GM10266 (cell line): ENCODE data around the gene ASTN2.
"Not testable (repeated sequence)": the region's sequence is repeated elsewhere in the genome, so short reads cannot be mapped to it uniquely, and the experiment has no call there.

Experiments
- DNase-seq: peaks from one replicate; pipeline ENCODE4 v3.0.0; 2012; ENCODE audit errors: extremely low spot score
- TF ChIP-seq, protein P1 (sequence below): IDR thresholded peaks from 2 replicates; pipeline ENCODE4 v1.5.1; 2012; ENCODE audit warnings: mild to moderate bottlenecking, low read depth; ENCODE audit not compliant: control insufficient read depth, insufficient read depth; ENCODE audit errors: missing control alignments

Gene ASTN2

DNA sequence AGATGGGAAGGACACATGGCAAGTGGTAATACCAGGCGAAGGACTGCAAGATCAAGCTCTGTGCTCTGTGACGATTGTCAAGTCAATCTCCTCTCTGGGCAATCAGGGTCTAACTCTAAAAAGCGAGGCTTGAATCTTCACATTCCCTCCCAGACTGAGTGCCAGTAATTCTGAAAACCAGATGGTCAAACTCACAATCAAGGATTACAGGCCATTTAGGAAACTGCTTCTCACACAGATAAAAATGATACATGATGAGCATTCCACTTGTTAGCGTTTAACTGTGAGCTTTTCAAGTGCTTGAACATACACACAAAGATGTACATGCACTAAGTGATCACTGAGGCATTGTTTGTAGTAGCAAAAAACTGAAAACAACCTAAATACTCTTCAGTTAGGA, 517.7 kb downstream of the ASTN2 start:
- TF ChIP-seq, protein P1, sequence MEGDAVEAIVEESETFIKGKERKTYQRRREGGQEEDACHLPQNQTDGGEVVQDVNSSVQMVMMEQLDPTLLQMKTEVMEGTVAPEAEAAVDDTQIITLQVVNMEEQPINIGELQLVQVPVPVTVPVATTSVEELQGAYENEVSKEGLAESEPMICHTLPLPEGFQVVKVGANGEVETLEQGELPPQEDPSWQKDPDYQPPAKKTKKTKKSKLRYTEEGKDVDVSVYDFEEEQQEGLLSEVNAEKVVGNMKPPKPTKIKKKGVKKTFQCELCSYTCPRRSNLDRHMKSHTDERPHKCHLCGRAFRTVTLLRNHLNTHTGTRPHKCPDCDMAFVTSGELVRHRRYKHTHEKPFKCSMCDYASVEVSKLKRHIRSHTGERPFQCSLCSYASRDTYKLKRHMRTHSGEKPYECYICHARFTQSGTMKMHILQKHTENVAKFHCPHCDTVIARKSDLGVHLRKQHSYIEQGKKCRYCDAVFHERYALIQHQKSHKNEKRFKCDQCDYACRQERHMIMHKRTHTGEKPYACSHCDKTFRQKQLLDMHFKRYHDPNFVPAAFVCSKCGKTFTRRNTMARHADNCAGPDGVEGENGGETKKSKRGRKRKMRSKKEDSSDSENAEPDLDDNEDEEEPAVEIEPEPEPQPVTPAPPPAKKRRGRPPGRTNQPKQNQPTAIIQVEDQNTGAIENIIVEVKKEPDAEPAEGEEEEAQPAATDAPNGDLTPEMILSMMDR: no peak

DNA sequence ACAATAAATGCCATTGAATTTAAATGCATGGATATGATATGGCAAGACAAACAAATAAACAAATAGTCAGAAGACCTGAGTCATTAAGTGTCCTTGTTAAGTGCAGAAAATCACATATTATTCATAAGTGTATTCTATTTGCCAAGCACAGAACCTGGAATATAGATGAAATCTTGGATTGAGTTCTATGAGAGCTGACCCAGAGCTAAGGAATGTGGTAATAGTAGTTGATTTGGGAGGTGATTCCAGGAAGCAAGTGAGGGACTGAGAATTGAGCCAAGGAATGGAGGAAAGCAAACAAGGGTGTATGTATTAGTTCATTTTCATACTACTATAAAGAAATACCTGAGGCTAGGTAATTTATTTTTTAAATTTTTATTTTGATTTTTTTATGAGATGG, 518.9 kb downstream of the ASTN2 start:
- TF ChIP-seq, protein P1: no peak
- DNase-seq: no peak

More for the DNA sequence above, 517.7 kb downstream of the ASTN2 start:
- no peak for DNase-seq

DNA sequence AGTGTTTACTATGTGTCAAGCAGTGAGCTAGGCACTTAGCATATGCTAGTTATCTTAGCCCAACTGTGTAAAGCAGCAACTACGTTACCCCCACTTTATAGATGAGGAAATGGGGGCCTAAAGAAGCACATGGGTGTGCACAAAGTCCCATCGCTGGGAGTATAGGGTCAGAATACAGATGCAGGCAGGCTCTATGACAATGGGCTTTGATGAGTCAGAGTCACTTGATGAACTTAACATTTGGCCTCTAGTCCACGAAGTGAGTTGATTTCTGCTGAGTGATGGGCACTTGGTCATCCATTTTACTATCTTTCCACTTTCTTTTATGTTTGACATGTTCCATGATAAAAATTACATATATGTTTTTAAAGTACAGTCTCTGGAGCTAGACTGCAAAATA, 523.4 kb downstream of the ASTN2 start:
- no peak for DNase-seq
- TF ChIP-seq, protein P1: no peak

DNA sequence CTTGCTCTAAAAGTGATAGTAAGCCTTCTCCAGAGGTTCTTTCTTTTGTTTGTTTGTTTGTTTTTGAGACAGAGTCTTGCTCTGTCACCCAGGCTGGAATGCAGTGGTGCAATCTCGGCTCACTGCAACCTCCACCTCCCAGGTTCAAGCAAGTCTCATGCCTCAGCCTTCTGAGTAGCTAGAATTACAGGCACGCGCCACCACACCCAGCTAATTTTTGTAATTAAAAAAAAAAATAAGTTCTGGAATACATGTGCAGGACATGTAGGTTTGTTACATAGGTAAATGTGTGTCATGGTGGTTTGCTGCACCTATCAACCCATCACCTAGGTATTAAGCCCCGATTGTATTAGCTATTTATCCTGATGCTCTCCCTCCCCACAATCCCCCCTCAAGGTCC, 526.4 kb downstream of the ASTN2 start:
- not testable (repeated sequence) for DNase-seq

DNA sequence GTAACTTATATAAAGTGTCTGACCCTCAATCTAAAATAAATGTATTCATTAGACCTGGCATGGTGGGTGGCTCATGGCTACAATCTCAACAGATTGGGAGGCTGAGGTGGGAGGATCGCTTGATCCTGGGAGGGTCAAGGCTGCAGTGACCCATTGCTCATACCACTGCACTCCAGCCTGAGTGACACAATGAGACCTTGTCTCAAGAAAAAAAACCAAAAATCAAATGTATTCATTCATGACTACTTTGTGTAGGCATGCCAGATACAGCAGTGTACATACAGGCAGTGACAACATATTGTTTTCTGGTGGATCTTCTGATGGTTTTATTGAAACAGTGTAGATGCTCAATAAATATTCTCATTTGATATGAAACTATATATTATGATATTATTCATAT, 526.8 kb downstream of the ASTN2 start:
- TF ChIP-seq, protein P1: no peak
- no peak for DNase-seq

DNA sequence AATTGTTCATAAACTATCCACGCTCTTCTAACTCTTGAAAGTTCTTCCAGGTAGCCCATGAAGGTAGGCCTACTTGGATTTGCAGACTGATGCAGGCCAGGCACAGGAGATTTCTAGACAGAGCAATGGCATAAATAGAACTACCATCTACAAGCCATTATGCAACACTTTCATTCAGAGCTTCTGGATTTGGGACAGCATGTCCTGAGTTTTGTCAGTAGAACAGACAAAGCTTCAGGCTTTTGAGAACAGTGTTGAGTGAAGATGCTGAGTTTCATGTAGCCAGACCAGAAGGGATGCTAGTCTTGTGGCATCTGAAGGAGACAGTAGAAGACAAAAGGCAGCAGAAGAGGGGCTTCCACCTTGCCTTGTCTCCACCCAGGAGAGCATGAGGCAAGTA, 531.2 kb downstream of the ASTN2 start:
- DNase-seq: no peak
- TF ChIP-seq, protein P1: no peak

DNA sequence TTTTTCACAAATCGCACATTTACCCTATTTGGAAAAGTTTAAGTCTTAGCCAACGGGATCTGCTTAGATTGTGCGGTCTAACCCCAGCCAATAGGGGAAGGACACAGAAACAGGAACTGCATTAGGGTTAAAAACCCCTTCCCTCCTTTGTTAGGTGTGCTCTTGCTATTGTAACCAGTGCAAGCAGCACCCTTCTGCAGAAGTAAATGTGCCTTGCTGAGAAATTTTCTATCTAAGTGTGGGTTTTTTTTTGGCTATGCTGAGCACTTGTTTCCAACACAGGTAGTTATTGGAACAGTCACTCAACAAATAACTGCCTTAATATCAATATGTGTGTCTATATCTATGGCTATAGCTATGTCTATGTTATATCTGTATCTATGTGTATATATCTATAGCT, 537.8 kb downstream of the ASTN2 start:
- no peak for DNase-seq
- TF ChIP-seq, protein P1: no peak

DNA sequence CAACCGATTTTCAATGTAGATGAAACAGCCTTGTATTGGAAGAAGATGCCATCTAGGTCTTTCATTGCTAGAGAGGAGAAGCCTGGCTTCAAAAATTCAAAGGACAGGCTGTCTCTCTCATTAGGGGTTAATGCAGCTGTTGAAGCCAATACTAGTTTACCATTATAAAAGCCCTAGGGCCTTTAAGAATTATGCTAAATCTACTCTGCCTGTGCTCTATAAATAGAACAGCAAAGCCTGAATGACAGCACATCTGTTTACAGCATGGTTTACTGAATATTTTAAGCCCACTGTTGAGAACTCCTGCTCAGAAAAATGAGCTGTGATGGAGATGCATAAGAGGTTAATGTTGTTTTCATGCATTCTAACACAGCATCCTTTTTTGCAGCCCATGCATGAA, 539.3 kb downstream of the ASTN2 start:
- TF ChIP-seq, protein P1: no peak
- DNase-seq: no peak
